Measurements from ENCODE around the gene PGC. TPM values are rescaled to one million over a fixed set of nuclear protein-coding genes. Genes with fewer than 3 reads are reported as not detected.

PGC gene
- total RNA-seq, 1 donor from 2014 or later = not detected

GRCh38 chr6:41695825-41696224 is 51.4 kb downstream of the PGC start:
- TF ChIP-seq, protein P1, sequence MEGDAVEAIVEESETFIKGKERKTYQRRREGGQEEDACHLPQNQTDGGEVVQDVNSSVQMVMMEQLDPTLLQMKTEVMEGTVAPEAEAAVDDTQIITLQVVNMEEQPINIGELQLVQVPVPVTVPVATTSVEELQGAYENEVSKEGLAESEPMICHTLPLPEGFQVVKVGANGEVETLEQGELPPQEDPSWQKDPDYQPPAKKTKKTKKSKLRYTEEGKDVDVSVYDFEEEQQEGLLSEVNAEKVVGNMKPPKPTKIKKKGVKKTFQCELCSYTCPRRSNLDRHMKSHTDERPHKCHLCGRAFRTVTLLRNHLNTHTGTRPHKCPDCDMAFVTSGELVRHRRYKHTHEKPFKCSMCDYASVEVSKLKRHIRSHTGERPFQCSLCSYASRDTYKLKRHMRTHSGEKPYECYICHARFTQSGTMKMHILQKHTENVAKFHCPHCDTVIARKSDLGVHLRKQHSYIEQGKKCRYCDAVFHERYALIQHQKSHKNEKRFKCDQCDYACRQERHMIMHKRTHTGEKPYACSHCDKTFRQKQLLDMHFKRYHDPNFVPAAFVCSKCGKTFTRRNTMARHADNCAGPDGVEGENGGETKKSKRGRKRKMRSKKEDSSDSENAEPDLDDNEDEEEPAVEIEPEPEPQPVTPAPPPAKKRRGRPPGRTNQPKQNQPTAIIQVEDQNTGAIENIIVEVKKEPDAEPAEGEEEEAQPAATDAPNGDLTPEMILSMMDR (IDR thresholded peaks at IDR 0.05; ENCODE audit: unreplicated experiment) = no peak
- Mint-ChIP-seq H3K4me3 (ENCODE audit: unreplicated experiment) (no peak overlapping the region), H3K9me3 (ENCODE audit: unreplicated experiment) (no peaks in the 10 kb centered on the region), H3K36me3 (ENCODE audit: low read depth, unreplicated experiment) (no peaks in the 10 kb centered on the region), H3K27me3 (ENCODE audit: unreplicated experiment) (peaks cover 10% of the 10 kb centered on the region), H3K27ac (ENCODE audit: unreplicated experiment) (no peak overlapping the region), H3K4me1 (ENCODE audit: unreplicated experiment) (peaks cover 38% of the 10 kb centered on the region)
- no peak for DNase-seq (ENCODE audit: low spot score)

GRCh38 chr6:41694815-41695526 is 52.2 kb downstream of the PGC start:
- Mint-ChIP-seq H3K27me3 (ENCODE audit: unreplicated experiment) (peaks cover 13% of the 10 kb centered on the region), H3K27ac (ENCODE audit: unreplicated experiment) (no peak overlapping the region), H3K4me1 (ENCODE audit: unreplicated experiment) (peaks cover 32% of the 10 kb centered on the region), H3K36me3 (ENCODE audit: low read depth, unreplicated experiment) (no peaks in the 10 kb centered on the region), H3K4me3 (ENCODE audit: unreplicated experiment) (no peak overlapping the region), H3K9me3 (ENCODE audit: unreplicated experiment) (no peaks in the 10 kb centered on the region)
- TF ChIP-seq, protein P1 (IDR thresholded peaks at IDR 0.05; ENCODE audit: unreplicated experiment) = no peak
- DNase-seq (ENCODE audit: low spot score) = no peak

GRCh38 chr6:41693281-41694240 is 53.6 kb downstream of the PGC start:
- peaks cover 18% of the 10 kb centered on the region for H3K4me1 Mint-ChIP-seq (ENCODE audit: unreplicated experiment)
- TF ChIP-seq, protein P1 (IDR thresholded peaks at IDR 0.05; ENCODE audit: unreplicated experiment) = no peak
- H3K4me3 Mint-ChIP-seq (ENCODE audit: unreplicated experiment) = no peak overlapping the region
- no peaks in the 10 kb centered on the region for H3K36me3 Mint-ChIP-seq (ENCODE audit: low read depth, unreplicated experiment)
- no peak overlapping the region for H3K27ac Mint-ChIP-seq (ENCODE audit: unreplicated experiment)
- H3K27me3 Mint-ChIP-seq (ENCODE audit: unreplicated experiment) = peaks cover 7% of the 10 kb centered on the region
- no peaks in the 10 kb centered on the region for H3K9me3 Mint-ChIP-seq (ENCODE audit: unreplicated experiment)
- DNase-seq (ENCODE audit: low spot score) = no peak

- Mint-ChIP-seq H3K27ac (ENCODE audit: unreplicated experiment) (no peak overlapping the region), H3K36me3 (ENCODE audit: low read depth, unreplicated experiment) (no peaks in the 10 kb centered on the region), H3K4me3 (ENCODE audit: unreplicated experiment) (no peak overlapping the region), H3K27me3 (ENCODE audit: unreplicated experiment) (peaks cover 5% of the 10 kb centered on the region), H3K9me3 (ENCODE audit: unreplicated experiment) (no peaks in the 10 kb centered on the region), H3K4me1 (ENCODE audit: unreplicated experiment) (peaks cover 11% of the 10 kb centered on the region)
- TF ChIP-seq, protein P1 (IDR thresholded peaks at IDR 0.05; ENCODE audit: unreplicated experiment) = no peak
- DNase-seq (ENCODE audit: low spot score) = no peak
Measured at GRCh38 chr6:41692730-41693129, 54.5 kb downstream of the PGC start.

All from endothelial cell (in vitro differentiated cells).